ENCODE measurements around the gene PIEZO2.

GRCh38 chr18:11008505-11008904, 140.9 kb downstream of the PIEZO2 start:
- TF ChIP-seq CTCF (IDR thresholded peaks at IDR 0.05): no peak
- TF ChIP-seq EP300 (IDR thresholded peaks at IDR 0.05): no peak
- no peak for TF ChIP-seq POLR2A (IDR thresholded peaks at IDR 0.05)
- TF ChIP-seq POLR2AphosphoS5 (IDR thresholded peaks at IDR 0.05): no peak
